Fibroblast of the aortic adventitia (primary cell): ENCODE results near the gene PTPRG. TPM values are rescaled to one million over a fixed set of nuclear protein-coding genes. Genes with fewer than 3 reads are reported as not detected.

Experiments
- DNase-seq: peaks from one replicate; pipeline ENCODE4 v3.0.0-alpha.2; 2010; ENCODE audit warnings: low read depth
- H3K4me3 ChIP-seq: 2 replicates; pipeline ENCODE4 v1.5.1; 2011; ENCODE audit warnings: low read depth, mild to moderate bottlenecking, control low read depth, low read length, moderate library complexity
- CTCF ChIP-seq: IDR thresholded peaks from 2 replicates; pipeline ENCODE4 v1.5.1; 2011; ENCODE audit warnings: mild to moderate bottlenecking, low read length, control low read depth, inconsistent platforms; ENCODE audit not compliant: insufficient read depth
- total RNA-seq: library from RNA; depleted of rRNA; stranded (reverse); fragments of >200 nt; gene quantifications from 2 replicates; pipeline ENCODE4 v1.2.3, GENCODE V29; 2012; ENCODE audit warnings: low replicate concordance

The PTPRG gene
- total RNA-seq, 1 donor = 52.0 TPM

DNA sequence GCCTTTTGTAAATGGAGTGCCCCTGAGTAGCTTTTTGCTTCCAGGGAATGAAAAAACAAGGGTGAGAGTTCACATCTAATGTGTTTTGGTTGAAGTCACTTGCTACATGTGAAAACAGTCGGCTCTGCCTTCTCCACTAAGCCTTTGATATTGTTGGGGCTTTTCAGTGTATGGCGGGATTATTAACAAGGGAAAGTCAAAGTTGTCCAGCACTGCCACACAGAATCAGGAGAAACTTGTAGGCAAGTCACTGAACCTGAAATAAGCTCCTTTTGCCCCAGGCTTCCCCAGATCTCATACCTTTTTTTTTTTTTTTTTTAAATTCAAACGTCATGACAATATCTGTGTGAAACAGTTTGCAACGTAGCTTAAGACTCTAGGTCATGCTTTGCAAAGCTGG, 564.0 kb downstream of the PTPRG start:
- no peak overlapping the region for H3K4me3 ChIP-seq
- no peak for DNase-seq
- TF ChIP-seq CTCF = no peak

DNA sequence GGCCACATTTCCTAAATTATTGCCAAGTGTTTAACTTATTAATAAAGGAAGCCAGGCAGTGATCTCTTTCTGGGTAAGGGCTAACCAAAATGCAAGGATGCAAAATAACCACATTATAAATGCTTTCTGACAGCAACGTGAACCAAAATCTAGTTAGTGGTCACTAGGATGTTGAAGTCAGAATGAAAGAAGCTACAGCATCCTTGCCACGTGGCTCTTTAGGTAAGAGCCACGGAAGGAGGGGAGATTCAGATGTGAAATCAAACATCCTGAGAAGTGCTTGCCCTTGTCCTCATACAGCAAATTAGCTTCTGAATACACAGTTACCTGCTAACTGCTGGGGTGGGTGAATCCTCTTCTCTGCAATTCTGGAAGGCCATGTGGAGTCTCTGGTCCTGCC, 565.7 kb downstream of the PTPRG start:
- TF ChIP-seq CTCF = no peak
- no peak for DNase-seq
- no peak overlapping the region for H3K4me3 ChIP-seq

DNA sequence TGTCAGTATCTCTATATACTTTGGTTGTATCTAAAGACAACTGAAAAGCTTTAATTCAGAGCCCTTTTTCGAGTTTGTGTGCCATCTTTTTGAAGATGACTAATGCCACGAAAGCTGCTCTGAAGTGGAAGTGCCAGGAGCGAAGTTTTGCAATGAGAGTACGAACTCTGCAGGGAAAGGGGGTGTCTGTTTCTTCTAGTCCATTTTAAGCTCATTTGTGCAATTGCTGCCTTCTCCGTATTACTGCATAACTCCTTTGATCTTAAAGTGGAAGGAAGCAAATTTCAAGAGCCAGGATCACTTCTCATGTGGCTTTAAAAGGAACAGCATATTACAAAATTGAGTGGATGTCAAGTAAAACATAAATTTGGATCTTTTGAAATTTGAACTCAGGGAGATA, 566.7 kb downstream of the PTPRG start:
- no peak overlapping the region for H3K4me3 ChIP-seq
- no peak for TF ChIP-seq CTCF
- DNase-seq = peak; percentile 31

GRCh38 chr3:62128681-62129080, 567.3 kb downstream of the PTPRG start:
- no peak for DNase-seq
- TF ChIP-seq CTCF = no peak
- no peak overlapping the region for H3K4me3 ChIP-seq

- no peak for DNase-seq
- no peak overlapping the region for H3K4me3 ChIP-seq
- TF ChIP-seq CTCF = no peak
Observed at GRCh38 chr3:62131050-62131449, 569.7 kb downstream of the PTPRG start.

DNA sequence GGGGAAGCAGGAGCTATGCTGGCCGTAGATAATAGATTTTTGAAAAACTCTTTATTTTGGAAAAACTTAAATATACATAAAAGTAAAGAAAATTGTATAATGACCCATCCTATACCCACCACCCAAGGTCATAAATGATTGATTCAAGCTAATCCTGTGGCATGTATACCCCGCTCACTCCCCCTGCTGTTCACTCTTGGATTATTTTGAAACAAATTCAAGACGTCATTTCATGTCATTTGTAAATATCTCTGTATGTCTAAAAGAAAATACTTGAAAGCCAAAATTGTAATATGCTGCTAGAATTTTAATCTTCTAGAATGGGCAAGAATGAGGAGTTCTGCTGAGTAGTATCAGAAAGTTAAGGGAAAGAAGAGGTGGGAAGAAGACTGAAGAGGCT, 570.2 kb downstream of the PTPRG start:
- no peak overlapping the region for H3K4me3 ChIP-seq
- peak; percentile 45 for DNase-seq
- TF ChIP-seq CTCF = peak; percentile 48

- DNase-seq = peak; percentile 32
- H3K4me3 ChIP-seq = no peak overlapping the region
- no peak for TF ChIP-seq CTCF
Observed at GRCh38 chr3:62132027-62132602, 570.7 kb downstream of the PTPRG start.
